Measurements from ENCODE around the gene EIF1B.
"Not testable (repeated sequence)": the region's sequence is repeated elsewhere in the genome, so short reads cannot be mapped to it uniquely, and the experiment has no call there.

EIF1B gene

DNA sequence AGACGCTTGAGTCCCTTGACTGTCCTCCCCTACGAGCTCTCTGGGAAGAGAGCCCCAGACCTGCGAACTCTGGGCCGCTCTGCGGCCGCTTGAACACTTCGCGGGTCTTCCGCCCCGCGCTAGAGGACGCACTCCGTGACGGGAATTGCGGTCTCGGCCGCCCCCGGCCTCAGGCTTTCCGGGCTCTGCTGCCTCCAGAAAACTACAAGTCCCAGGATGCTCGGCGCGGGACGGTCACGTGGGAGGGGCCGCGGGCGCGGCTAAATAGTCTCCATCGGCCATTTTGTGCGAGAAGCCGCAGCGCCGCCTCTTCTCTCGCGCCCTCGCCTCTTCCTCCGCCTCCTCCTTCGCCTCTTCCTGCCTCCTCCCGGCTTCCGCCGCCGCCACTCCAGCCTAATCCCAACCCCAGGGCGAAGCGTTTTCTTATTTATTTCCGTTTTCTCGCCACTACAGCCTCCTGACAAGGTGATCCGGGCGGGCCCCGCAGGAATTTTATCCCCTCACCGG, at the start of gene EIF1B:
Gene EIF1B, plus strand, starts transcription at position 290 of the 507 bp plus-strand sequence. CDS start 235 bp downstream, outside the sequence.
- DNase-seq, result peak; percentile 98

DNA sequence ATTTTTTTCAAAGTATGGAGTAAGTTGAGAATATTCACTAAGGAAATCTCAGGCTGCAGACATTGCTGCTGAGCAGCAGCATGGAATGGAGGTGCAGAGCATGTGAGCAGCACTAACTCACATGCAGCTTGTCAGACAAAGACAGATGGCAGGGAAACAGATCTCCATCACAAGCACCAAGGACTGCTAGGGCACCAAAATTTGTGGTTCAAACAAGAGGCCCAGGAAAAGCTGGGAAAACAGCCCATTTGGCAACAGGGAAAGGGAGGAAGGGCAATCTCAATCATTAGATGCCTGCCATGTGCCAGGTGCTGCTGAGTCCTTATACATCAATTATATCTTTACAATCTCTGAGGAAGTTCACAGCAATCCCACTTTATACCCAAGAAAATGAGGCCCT, 47.2 kb upstream of the EIF1B start:
- DNase-seq, result no peak

DNA sequence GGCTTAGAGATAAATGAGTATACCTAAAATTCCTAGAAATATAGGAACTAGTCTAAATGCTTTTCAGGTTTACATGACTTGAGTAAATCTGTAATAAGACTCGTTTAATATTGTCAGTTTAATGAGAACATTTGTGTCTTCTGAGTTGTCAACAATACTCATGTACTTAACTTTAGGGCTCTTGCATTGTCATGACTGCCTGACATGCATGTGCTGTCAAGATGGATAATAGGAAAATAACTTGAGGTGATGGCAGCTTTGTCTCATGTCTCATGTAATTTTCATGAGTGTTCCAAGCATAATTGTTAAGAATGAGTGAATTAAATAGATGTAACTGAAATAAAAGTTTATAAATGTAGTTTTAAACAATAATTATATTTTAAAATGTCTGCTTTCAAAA, 45.1 kb upstream of the EIF1B start:
- DNase-seq, result no peak

DNA sequence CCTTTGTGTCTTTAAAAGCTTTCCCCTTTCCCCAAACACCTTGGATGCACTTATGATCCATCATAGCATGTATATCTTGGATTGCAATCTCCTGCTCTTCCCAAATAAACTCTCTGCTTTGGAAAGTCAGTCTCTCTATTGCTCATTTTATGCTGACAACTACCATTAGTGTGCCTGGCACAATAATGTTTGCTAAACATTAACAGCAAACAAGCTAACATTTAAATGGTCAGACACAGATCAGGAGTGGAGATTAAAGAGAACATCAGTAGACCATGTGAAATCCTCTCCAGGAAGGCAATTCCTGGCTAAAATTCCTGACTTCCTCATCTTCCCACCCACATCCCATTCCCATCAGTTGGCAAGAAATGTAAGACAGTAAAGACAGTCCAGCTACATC, 44.3 kb upstream of the EIF1B start:
- no peak for DNase-seq

DNA sequence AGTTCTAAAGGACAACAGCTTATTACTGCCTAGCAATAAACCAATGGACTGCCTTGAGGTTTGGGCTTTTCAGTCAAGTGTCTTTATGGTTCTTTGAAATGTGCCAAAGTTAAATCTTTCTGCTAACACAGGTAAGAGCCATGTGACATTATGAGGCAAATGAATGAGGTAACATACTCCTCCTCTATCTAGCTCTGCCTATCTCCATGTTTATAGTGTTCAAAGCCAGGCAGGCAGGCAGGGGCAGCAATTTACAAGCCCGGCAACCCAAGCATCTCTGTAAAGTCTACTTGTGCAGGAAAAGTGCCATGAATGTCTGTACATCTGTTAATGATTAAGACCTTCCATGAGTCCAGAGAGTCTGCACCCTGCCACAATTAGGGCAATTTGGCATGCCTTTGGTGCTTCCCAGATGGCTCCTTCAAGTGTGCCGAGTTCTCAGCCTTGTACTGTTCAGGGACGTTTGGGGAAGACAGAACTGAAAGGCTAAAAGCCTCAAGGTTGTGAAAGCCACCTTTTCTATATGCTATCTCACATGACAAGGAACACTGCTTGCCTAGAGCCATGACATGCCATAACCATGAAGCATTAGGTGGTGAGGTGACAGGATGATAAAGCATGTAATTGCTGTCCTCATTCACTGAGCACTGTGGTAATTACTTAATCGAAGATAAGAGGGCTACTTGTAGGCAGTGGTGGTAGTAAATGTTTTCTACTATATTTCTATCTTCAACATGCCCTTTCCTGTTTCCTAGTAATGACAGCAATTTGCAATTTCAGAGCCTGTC, 41.4 kb upstream of the EIF1B start:
- DNase-seq, result no peak

DNA sequence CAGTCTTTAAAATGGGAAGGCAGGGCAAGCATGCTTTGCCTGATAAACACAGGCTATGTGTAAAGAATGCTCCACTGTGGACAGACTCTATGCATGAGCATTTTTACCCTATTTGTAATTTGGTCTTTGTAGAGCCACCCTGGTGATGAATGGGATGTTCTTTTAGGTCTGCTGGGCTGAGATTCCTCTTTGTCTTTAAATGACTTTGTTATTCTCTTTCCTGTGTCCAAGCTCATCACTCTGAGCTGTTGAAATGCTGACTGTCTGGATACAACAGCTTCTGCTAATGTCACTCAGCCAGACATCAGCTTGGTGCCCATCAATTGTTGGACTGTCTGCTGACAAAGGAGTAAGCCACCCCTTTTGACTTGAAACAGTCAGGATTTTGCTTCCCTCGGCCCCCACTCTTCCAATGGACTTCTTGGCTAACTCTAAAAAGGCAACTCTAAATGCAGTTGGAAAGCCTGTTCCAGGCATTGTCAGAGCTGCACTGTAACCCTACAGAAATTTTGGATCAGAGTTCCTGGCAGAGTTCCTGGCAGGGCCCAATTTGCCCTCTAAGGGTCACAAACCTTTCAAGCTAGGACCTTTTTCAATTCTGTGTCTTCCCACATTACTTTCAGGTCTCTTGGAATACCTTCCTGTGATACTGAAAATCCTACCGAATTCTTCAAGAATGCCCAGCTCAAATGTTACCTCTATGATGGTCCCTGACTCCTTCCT, 40.5 kb upstream of the EIF1B start:
- DNase-seq, result no peak

DNA sequence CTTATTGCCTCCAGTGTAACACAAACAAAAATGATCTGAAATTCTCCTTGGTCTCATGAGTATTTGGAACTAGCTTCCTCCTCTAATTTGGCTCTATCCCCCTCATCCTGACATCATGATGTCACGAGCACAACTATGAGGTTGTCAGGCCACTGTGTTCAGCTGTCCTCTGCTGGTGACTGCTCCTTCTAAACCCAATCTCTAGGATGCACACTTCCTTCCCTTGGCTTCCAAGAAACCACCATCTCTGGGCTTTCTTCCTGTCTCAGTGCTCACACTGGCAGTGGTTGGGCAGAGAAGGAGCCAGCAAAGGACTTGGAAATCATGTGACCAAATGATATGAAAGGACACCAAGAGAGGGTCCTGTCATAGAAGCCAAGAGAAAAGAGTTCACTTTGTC, 30.7 kb upstream of the EIF1B start:
- no peak for DNase-seq

DNA sequence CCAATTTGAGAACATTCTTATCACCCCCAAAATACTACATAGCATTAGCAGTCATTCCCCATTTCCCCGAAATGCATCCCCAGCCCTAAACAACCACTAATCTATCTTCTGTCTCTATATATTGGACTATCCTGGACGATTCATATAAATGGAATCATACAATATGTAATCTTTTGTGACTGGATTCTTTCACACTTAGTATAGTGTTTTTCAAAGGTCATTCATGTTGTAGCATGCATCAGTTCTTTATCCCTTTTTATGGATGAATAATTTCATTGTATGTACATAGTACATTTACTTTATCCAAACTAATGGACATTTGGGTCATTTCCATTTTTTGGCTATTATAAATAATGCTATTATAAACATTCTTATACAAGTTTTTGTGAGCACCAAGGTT, 27.5 kb upstream of the EIF1B start:
- no peak for DNase-seq

DNA sequence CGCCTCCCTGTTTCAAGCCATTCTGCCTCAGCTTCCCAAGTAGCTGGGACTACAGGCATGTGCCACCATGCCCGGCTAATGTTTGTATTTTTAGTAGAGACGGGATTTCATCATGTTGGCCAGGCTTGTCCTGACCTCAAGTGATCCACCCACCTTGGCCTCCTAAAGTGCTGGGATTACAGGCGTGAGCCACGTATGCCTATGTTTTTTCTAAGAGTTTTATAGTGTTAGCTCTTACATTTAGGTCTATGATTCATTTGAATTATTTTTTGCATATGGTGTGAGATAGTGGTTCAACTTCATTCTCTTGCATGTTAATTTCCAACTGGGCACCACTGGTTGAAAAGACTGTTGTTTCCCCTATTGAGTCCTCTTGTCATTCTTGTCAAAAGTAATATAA, 26.4 kb upstream of the EIF1B start:
- DNase-seq, result not testable (repeated sequence)

DNA sequence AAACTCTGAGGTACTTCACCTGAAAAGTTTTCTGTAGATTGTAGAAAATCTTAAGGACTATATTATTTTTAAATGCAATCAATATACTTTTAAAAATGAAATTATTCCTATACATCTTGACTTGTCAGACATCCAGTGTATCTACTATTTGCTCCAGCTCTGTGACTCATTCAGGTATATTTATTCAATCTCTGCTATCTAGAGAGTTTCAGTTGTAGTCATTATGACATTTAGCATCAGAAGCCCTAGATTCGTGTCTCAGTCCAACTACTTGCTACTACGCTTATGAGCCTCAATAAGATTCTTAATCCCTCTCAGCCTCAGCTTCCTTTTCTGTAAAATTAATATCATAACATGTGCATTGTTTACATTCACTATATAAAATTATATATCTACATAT, 22.3 kb upstream of the EIF1B start:
- DNase-seq, result no peak

DNA sequence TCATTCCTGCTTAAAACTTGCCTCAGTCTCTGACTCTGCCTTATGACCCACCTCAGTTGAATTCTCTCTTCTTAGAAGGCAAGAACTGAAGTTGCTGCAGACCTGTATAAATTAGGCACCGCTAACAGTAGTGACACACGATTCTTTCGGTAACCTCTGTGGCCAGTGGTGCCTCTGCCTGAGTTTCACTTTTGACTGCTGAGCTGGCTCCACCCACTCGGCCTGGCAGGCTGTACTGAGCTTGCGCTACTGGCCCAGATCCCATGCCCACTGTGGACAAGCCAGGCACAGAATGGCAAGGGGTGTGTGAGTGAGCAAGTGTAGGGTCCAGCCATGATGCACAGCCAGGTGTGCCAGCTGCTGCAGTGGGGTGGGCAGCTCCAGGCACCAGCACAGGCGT, 19.1 kb upstream of the EIF1B start:
- DNase-seq, result peak; percentile 21

DNA sequence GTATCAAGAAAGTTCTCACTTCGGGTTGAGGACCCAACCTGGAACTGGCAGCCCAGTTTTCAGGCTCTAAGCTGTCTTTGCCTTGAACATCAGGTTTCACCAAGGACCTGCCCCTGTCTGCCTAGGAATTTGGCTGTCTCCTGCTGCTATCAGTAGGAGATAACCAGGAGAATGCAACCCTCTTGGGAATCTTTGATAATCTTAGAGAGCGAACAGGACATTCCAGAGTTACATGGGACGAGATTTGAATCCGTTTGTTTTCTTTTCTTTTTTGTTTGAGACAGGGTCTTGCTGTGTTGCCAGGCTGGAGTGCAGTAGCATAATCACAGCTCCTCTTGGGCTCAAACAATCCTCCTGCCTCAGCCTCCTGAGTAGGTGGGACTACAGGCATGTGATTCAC, 18.0 kb upstream of the EIF1B start:
- DNase-seq, result no peak

DNA sequence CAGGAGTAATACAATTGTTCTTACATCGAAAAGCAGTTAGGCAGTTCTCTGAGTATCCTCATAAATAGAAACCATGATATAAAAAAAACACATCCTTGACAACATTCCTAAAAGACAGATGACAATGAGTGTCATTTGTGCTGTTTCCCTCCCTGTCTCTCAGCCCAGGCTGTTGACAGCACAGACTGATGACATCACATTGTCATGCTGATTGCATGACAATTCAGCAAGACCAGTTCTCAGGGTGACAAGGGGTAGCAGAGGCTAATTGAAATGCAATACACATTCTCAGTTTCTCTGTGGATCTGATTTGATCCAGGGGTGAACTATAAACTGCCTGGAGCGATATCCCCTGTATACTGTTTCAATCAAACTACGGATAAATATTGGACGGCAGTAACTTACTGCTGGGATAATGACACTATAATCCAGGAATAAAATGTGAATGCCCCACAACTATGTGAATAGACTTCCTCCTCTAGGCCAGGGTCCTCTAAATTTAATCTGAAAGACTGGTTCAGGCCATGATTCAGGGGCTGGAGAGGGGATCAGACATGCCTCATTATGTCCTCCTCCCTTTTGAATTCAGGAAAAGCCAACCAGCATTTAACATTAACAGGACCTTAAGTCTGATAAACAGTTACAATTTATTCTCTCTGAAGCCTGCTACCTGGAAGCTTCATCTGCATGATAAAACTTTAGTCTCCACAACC, 16.7 kb upstream of the EIF1B start:
- no peak for DNase-seq

DNA sequence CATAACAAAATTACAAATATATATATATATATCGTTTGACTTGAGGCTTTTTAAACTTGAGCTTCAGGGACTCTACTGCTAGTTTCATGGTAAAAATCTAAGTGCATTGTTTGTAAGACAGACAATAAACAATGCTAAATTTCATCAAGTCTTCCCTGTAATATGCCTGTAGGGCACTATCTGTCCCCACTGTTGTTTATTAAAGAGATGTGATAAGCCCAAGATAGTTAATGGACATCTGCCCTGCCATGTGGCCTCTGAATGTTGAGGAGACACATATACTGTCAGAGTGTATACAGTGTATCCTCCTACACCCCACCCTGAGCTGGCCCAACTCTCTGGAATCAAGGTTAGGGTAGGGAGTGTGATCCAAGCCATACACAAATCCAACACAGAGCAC, 15.1 kb upstream of the EIF1B start:
- DNase-seq, result no peak

DNA sequence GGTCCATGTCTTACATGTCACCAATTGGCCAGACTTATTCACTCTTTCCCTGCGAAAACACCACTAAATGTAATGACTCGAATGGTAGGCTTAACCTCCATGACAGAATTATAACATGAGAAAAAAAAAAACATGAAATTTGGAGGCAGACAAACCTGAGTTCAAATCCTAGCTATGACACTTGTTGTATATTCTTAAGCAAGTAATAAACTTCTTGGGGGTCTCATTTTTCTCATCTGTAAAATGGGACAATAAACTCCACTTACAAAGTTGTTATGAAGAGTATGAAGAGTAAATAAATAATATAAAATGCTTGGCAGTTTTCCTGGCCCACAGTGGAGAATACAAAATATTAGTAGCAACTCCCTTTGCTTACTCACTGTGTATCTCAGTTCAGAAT, 11.4 kb upstream of the EIF1B start:
- DNase-seq, result no peak

DNA sequence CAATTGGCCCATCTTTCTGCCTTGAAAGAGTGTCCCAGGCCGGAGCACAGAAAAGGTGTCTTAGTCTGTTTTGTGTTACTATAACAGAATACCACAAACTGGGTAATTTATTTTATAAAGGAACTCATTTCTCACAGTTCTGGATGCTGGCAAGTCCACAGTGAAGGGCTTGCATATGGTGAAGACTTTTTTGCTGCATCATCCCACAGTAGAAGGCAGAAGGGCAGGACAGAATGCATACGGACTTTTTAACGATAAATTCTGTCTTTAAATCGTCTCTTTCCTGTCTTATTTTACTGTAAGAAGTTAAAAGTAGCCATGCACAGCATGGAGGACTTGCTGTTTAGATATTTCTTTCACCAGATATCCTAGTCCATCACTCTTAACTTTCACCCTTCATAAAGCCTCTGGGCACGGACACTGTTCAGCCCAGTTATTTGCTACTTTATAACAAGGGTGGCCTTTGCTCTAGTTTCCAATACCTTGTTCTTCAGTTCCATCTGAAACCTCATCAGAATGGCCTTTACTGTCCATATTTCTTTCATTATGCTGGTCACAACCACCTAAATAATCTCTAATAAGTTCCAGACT, 10.3 kb upstream of the EIF1B start:
- no peak for DNase-seq

DNA sequence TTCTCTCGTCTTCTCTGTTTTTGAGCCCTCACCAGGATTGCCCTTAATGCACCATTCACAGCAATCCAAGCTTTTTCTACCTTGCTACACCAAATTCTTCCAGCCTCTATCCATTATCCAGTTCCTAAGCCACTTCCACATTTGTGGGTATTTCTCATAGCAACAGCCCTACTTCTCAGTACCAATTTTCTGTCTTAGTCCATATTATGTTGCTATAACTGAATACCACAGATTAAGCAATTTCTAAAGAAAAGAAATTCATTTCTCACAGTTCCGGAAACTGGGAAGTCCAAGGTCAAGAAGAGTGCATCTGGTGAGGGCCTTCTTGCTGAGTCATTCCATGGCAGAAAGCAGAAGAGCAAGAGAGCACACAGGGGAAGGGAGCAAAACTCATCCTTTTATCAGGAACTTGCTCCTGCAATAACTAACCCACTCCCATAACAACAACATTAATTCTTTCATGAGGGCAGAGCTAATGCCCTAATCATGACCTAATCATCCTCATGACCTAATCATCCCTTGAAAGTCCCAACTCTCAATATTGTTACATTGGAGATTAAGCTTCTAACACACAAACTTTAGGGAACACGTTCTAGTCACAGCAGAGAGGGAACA, 9.7 kb upstream of the EIF1B start:
- DNase-seq, result no peak

DNA sequence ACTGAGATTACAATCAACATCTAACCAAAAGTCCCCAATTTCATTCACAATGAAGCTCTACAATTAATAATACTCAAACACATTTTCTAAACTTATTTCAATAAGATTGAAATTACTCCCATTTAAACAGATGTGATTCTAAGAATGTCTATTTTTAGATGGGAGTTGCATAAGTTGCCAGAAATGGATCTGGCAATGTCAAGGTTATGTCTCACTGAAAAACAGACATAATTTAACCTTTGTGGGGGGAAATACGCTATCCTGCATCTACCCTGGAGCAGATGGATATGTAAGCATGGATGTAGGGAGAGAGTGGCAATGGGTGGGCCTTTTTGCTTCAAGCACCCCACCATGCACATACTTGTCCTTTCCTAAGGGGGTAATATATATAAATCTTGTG, 6.7 kb upstream of the EIF1B start:
- DNase-seq, result no peak

DNA sequence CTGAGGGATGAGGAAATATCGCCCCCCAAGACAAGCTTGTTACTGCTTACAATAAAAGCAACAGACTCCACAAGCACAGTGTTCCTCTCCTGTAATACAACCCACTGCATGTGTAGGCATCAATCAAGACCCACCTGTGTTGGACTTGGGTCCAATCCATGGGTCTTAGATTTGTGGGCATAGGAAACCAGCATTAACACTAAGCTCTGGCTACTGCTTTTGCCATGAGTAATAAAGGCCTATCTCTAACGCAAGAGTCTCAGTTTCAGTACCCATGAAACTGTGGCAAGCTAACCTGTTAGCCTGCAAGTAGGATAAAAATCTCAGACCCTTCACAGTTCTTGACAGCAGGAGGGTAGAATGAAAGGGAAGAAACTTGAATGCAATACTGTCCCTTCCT, 5.2 kb upstream of the EIF1B start:
- no peak for DNase-seq

DNA sequence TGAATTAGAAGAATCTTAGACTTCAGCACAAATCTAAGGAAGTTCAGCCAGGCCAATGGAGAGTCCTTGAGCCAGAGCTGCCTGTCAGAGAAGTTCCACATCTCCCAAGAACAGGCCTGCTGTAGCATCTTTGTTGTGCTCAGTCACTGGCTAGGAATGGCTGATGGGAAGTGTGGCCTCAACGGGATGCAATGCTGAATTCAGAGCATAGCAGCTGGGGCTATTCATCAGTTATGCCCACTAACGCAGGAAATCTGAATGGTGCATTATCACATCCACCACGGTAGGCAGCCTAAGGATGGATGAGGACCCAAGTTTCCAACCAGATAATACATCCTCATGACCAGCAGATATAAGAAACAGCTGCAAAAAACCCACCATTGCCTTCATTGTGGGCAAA, 3.2 kb upstream of the EIF1B start:
- no peak for DNase-seq

DNA sequence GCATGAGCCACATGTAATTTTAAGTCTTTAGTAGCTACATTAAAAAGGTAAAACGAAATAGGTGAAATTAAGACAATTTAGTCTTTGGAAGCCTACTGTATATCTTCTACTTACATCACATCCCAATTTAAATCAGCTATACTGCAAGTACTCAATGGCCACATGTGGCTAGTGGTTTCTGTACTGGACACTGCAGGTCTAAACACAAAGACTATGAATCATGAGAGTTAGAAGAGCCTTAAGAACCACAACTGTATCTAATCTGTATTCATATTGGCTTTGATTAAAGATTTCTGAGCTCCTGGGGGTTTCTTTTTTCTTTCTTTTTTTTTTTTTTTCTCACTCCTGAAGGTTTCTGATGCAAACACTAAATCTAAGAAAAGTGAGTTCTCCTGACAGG, 2.3 kb upstream of the EIF1B start:
- no peak for DNase-seq

DNA sequence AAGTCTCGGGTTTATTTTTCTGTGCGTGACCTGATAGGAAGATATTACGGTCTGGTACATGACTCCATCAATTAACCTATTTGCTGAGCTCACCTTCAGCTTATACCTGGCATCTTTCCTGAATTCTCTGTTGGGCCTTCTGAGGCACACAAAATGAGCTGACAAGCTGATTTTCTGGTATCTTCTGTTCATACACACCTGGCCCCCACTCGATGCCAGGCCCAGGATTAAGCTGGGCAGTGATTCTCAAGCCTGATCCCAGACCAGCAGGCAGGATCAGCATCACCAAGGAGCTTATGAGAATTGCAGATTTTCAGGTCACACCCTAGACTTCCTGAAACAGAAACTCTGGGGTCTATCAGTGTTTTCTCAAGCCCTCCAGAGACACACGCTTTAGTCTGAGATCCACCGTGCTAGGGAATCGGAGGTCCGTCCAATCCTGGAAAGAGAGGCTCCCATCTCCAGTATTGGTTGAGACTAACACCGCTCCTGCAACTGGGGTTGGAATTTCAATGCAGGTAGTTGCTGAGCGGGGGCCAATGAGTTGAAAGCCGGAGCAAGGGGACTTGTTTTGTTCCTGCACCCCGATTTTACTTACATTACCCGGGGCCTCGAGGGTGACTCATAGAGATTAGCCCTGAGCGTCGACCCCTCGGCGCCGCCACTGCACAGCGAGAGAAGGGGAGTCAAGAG, 636 bp upstream of the EIF1B start:
- no peak for DNase-seq

Measured in stimulated activated CD4-positive, alpha-beta T cell treated with anti-CD3 and anti-CD28 coated beads, Interleukin-15, amount 100 ng/mL, for 24 hours (primary cell).